ENCODE results near the gene SLC25A21. TPM values are rescaled to one million over a fixed set of nuclear protein-coding genes. Genes with fewer than 3 reads are reported as not detected.

The SLC25A21 gene
- total and polyA plus RNA-seq, 10 donors: 0.06 to 1.1 (median 0.22) TPM; not detected in 2

DNA sequence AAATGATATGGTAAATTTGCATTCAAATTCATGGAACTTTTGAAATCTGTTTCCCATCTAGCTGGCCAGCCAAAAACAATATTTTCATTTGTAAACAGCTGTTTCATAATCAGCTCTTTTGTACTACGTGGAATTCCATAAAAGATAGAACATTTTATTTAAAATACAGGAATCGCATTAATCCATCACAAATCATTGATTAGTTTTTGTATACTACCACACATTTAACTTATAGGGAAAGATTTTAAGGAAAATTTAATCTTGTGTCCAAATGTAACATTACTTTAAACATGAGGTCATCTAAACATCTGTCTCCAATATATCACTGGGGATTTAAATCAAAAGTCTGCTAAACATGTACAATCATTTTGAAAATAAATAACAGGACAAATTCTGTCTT is 33.5 kb downstream of the SLC25A21 start:
- WGBS, 5 donors: 83 to 92% (median 87%) methylated on average over 2 of the region's 2 CpGs
- no peak for TF ChIP-seq POLR2AphosphoS5 (IDR thresholded peaks at IDR 0.05)
- TF ChIP-seq CTCF (IDR thresholded peaks at IDR 0.05 in 8 of 11, conservative IDR thresholded peaks at IDR 0.05 in 3 of 11): no peak
- no peak for TF ChIP-seq POLR2A (IDR thresholded peaks at IDR 0.05)
- H3K4me3 ChIP-seq: no peak overlapping the region
- H3K36me3 ChIP-seq: no peaks in the 10 kb centered on the region
- H3K9me3 ChIP-seq: no peaks in the 10 kb centered on the region
- no peaks in the 10 kb centered on the region for H3K27me3 ChIP-seq (replicated peaks in 1 of 7)
- intact Hi-C loops (cut with DNase I; ENCODE audit: low total_unique reads): no loop called here
- no peaks in the 10 kb centered on the region for H3K4me1 ChIP-seq
- DNase-seq: no peak
- H3K27ac ChIP-seq: no peak overlapping the region

- 73 to 85% (median 79%) methylated on average over 3 of the region's 3 CpGs for WGBS, 5 donors
- DNase-seq: no peak
- Histone ChIP-seq H3K36me3 (no peaks in the 10 kb centered on the region), H3K27me3 (replicated peaks in 1 of 7) (no peaks in the 10 kb centered on the region), H3K9me3 (no peaks in the 10 kb centered on the region), H3K4me1 (no peaks in the 10 kb centered on the region), H3K4me3 (no peak overlapping the region), H3K27ac (no peak overlapping the region)
- TF ChIP-seq POLR2AphosphoS5 (IDR thresholded peaks at IDR 0.05) (no peak), CTCF (IDR thresholded peaks at IDR 0.05 in 8 of 11, conservative IDR thresholded peaks at IDR 0.05 in 3 of 11) (no peak), POLR2A (IDR thresholded peaks at IDR 0.05) (no peak)
- intact Hi-C loops (cut with DNase I; ENCODE audit: low total_unique reads): no loop called here
These were observed 39.0 kb downstream of the SLC25A21 start for GRCh38 chr14:37133284-37133913.

GRCh38 chr14:37131205-37131604 is 41.2 kb downstream of the SLC25A21 start:
- WGBS, 5 donors: 83 to 96% (median 94%) methylated on average over 2 of the region's 2 CpGs
- DNase-seq: no peak
- TF ChIP-seq POLR2AphosphoS5 (IDR thresholded peaks at IDR 0.05) (no peak), POLR2A (IDR thresholded peaks at IDR 0.05) (no peak), CTCF (IDR thresholded peaks at IDR 0.05 in 8 of 11, conservative IDR thresholded peaks at IDR 0.05 in 3 of 11) (no peak)
- Histone ChIP-seq H3K9me3 (no peaks in the 10 kb centered on the region), H3K36me3 (no peaks in the 10 kb centered on the region), H3K27me3 (replicated peaks in 1 of 7) (no peaks in the 10 kb centered on the region), H3K27ac (no peak overlapping the region), H3K4me1 (no peaks in the 10 kb centered on the region), H3K4me3 (no peak overlapping the region)
- intact Hi-C loops (cut with DNase I; ENCODE audit: low total_unique reads): no loop called here

DNA sequence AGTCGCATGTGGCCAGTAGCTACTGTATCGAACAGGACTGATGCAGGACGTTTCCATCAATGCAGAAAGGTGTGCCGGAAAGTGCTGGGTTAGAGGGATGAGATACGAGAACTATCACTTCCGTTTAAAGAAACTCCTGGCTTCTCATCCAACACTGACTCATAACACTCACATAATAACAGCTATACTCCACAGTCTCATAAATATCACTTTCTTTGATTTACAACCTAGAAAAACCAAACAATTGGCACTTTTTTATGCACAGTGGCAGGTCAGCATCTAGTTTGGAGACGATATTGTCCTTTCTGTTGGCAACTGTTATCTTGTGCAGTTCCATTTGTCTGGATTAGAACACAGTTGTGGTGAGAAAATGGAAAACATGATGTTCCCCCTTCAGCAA is 43.4 kb downstream of the SLC25A21 start:
- TF ChIP-seq CTCF (IDR thresholded peaks at IDR 0.05 in 8 of 11, conservative IDR thresholded peaks at IDR 0.05 in 3 of 11): no peak
- no peak for TF ChIP-seq POLR2AphosphoS5 (IDR thresholded peaks at IDR 0.05)
- TF ChIP-seq POLR2A (IDR thresholded peaks at IDR 0.05): no peak
- Histone ChIP-seq H3K4me1 (no peaks in the 10 kb centered on the region), H3K36me3 (no peaks in the 10 kb centered on the region), H3K4me3 (no peak overlapping the region), H3K27ac (no peak overlapping the region), H3K9me3 (no peaks in the 10 kb centered on the region), H3K27me3 (replicated peaks in 1 of 7) (no peaks in the 10 kb centered on the region)
- intact Hi-C loops (cut with DNase I; ENCODE audit: low total_unique reads): no loop called here
- no peak for DNase-seq
- WGBS, 5 donors: 81 to 94% (median 83%) methylated on average over 7 of the region's 7 CpGs
